Measurements from ENCODE around the gene ACVR1. TPM values are rescaled to one million over a fixed set of nuclear protein-coding genes. Genes with fewer than 3 reads are reported as not detected.

ACVR1 gene
- polyA plus RNA-seq, 1 of the 3 experiments (the other 2 are of a cell fraction): 22.4 TPM

GRCh38 chr2:157782057-157782845 is 93.9 kb downstream of the ACVR1 start:
- no peak for TF ChIP-seq POLR2AphosphoS5 (IDR thresholded peaks at IDR 0.05; ENCODE audit: low read depth, low read length)
- no peak for TF ChIP-seq TCF12 (IDR thresholded peaks at IDR 0.05)
- TF ChIP-seq EZH2phosphoT487 (IDR thresholded peaks at IDR 0.05; ENCODE audit: borderline replicate concordance, low read depth): no peak
- peak; percentile 47 for TF ChIP-seq RAD21 (IDR thresholded peaks at IDR 0.05; ENCODE audit: low read length)
- TF ChIP-seq SMC3 (IDR thresholded peaks at IDR 0.05; ENCODE audit: low read depth, low read length): peak; percentile 12; the same call in 1 of the 2 replicates
- TF ChIP-seq CTCF (IDR thresholded peaks at IDR 0.05): peak; percentile 42
- WGBS (ENCODE audit: low lambda C conversion rate): 90% methylated on average over 4 of the region's 4 CpGs
- Histone ChIP-seq H3K9me3 (no peaks in the 10 kb centered on the region), H3K4me1 (ENCODE audit: control insufficient read depth in 1 of 2, insufficient read depth in 2 of 2, low read depth in 1 of 2, low read length in 1 of 2) (peaks cover 14 to 25% of the 10 kb centered on the region in 2 experiments; a peak in 3 of 4 replicates), H3K36me3 (replicated peaks in 1 of 2; ENCODE audit: control insufficient read depth in 1 of 2, insufficient read depth in 2 of 2, low read length in 1 of 2) (peaks cover 11 to 35% of the 10 kb centered on the region in 2 experiments), H2AFZ (ENCODE audit: low read depth) (no peak overlapping the region), H3K9me2 (no peaks in the 10 kb centered on the region), H3K27me3 (ENCODE audit: insufficient read depth) (no peaks in the 10 kb centered on the region), H3K4me2 (no peak overlapping the region), H3F3A (replicated peaks; ENCODE audit: insufficient read depth) (no peaks in the 10 kb centered on the region), H3K79me2 (ENCODE audit: insufficient read depth) (no peaks in the 10 kb centered on the region; the same call in 1 of the 2 replicates), H3K4me3 (ENCODE audit: low read depth in 2 of 2, low read length in 1 of 2) (no peak overlapping the region), H3K9ac (no peak overlapping the region), H3K27ac (ENCODE audit: low read depth in 2 of 2, low read length in 1 of 2) (no peak overlapping the region), H4K20me1 (ENCODE audit: insufficient read depth) (peaks cover 16% of the 10 kb centered on the region; the same call in 1 of the 2 replicates)
- ChIA-PET CTCF (interaction anchor here (0.6 to 1.2 kb wide), 3 partner anchors 11 to 227 kb away, joined by 3 to 4 read pairs (median 3); no protein-coding TSS in a partner anchor), POLR2A (no interaction called here)
- peak; percentile 11 for DNase-seq

- H3K9me2 ChIP-seq: no peaks in the 10 kb centered on the region
- POLR2A ChIA-PET: no interaction called here
Observed at GRCh38 chr2:157780211-157780610, 95.9 kb downstream of the ACVR1 start.

More at GRCh38 chr2:157780211-157780610, 95.9 kb downstream of the ACVR1 start:
- no peaks in the 10 kb centered on the region; the same call in 1 of the 2 replicates for H3K79me2 ChIP-seq (ENCODE audit: insufficient read depth)
- peaks cover 27 to 44% of the 10 kb centered on the region in 2 experiments for H3K36me3 ChIP-seq (replicated peaks in 1 of 2; ENCODE audit: control insufficient read depth in 1 of 2, insufficient read depth in 2 of 2, low read length in 1 of 2)
- WGBS (ENCODE audit: low lambda C conversion rate): 87% methylated on average over 9 of the region's 9 CpGs
- H4K20me1 ChIP-seq (ENCODE audit: insufficient read depth): peaks cover 16% of the 10 kb centered on the region; the same call in 1 of the 2 replicates
- H3K9me3 ChIP-seq: no peaks in the 10 kb centered on the region
- H3F3A ChIP-seq (replicated peaks; ENCODE audit: insufficient read depth): no peaks in the 10 kb centered on the region
- H3K4me3 ChIP-seq (ENCODE audit: low read depth in 2 of 2, low read length in 1 of 2): no peak overlapping the region
- H3K4me2 ChIP-seq: no peak overlapping the region
- CTCF ChIA-PET: interaction anchor here (0.8 to 1.6 kb wide), 4 partner anchors 121 to 288 kb away, joined by 3 to 5 read pairs (median 3); no protein-coding TSS in a partner anchor
- TF ChIP-seq NRF1 (IDR thresholded peaks at IDR 0.05; ENCODE audit: low read depth, low read length) (no peak), ELF1 (IDR thresholded peaks at IDR 0.05) (no peak), GABPA (IDR thresholded peaks at IDR 0.05; ENCODE audit: low read depth) (no peak), USF1 (IDR thresholded peaks at IDR 0.05; ENCODE audit: borderline replicate concordance, low read depth) (no peak), FOXJ3 (CRISPR knock-in tag; IDR thresholded peaks at IDR 0.05) (no peak), YY1 (IDR thresholded peaks at IDR 0.05; ENCODE audit: low read depth) (no peak), FOXM1 (IDR thresholded peaks at IDR 0.05; ENCODE audit: low read depth) (no peak), POLR2AphosphoS5 (IDR thresholded peaks at IDR 0.05; ENCODE audit: low read depth, low read length) (no peak), EP300 (IDR thresholded peaks at IDR 0.05; ENCODE audit: borderline replicate concordance in 1 of 2, low read depth in 1 of 2, low read length in 1 of 2) (no peak)
- DNase-seq: no peak
- H3K27me3 ChIP-seq (ENCODE audit: insufficient read depth): no peaks in the 10 kb centered on the region
- no peak overlapping the region for H3K27ac ChIP-seq (ENCODE audit: low read depth in 2 of 2, low read length in 1 of 2)
- H3K9ac ChIP-seq: no peak overlapping the region
- H2AFZ ChIP-seq (ENCODE audit: low read depth): no peak overlapping the region
- H3K4me1 ChIP-seq (ENCODE audit: control insufficient read depth in 1 of 2, insufficient read depth in 2 of 2, low read depth in 1 of 2, low read length in 1 of 2): peaks cover 5 to 14% of the 10 kb centered on the region in 2 experiments; a peak in 2 of 4 replicates

Data from SK-N-SH (cell line).